Measurements from ENCODE around the gene LGSN.
"Not testable (repeated sequence)": the region's sequence is repeated elsewhere in the genome, so short reads cannot be mapped to it uniquely, and the experiment has no call there.

The LGSN gene

DNA sequence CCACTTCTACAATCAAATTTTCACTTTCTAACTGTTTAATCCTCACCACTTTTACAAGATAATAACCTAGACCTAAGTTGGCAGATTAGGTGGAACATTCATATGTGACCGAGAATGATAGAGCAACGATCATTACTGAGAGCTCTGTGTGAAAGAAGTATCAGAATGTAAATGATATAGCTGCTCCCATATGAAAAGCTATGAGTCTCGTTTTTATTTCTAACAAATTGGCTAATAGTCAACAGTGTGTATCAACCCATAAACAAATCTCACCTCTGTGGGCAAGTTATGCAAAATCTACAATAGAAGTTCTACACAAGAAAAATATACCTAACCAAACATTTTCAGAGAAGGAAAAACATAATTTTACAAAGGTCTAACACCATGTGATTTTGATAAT is 3.7 kb downstream of the LGSN start:
- DNase-seq (ENCODE audit: low read depth, low spot score) = no peak
- no peak overlapping the region for H3K4me3 ChIP-seq (ENCODE audit: low read length)

DNA sequence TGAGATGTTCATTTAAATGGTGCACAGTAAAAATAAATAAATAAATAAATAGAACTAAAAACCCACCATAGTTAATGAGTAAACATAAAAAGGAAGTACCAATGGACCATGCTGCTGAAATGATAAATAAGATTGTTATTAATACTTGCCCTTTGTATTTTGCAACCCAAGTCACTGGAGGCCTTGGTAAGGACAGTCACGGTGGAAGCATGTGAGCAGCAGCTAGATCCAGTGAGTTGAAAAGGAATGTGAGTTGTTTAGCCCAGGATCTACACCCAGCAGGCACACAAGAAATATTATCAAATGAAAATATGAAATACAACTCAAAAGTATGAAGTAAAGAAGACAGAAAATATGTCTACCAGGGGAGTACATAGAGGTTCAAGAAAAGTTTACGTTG is 6.7 kb downstream of the LGSN start:
- no peak overlapping the region for H3K4me3 ChIP-seq (ENCODE audit: low read length)
- DNase-seq (ENCODE audit: low read depth, low spot score) = no peak

GRCh38 chr6:63307581-63308246 is 12.1 kb downstream of the LGSN start:
- H3K4me3 ChIP-seq (ENCODE audit: low read length) = no peak overlapping the region
- DNase-seq (ENCODE audit: low read depth, low spot score) = peak; percentile 38

DNA sequence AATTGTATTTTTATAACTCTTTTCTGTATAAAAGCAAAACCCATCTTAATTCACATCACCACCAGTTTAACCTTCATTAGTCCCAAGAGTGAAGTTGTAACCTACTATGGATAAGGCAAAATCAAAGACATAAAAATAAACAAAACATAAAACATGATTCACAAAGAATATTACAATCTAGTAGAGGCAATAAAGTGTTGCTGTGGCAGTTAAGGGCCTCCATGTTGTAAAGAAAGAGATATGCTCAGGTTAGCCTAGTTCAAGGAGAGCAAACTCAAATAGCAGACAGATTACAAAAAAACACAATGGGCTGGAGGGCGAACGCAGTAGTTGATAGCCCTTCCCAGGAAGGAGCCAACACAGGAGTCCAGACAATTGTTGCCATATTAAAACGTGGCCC is 13.4 kb downstream of the LGSN start:
- H3K4me3 ChIP-seq (ENCODE audit: low read length) = no peak overlapping the region
- no peak for DNase-seq (ENCODE audit: low read depth, low spot score)

DNA sequence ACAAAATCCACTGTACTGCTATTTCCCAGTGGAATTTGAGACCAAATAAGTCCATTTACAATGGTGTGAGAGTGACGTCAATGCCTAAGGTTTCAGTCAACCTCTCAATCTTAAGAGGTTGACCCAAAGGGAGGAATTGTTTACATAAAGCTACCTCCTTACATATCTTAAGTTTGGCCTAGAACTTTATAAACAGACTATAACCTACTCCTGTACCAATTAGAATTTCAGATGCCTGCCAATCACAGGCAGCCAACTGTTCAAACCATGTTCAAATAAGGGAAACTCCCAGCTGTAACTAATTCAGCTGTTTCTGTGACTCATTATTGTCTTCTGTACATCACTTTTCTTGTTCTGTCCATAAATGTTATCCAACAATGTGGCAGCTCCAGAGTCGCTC is 14.5 kb downstream of the LGSN start:
- no peak for DNase-seq (ENCODE audit: low read depth, low spot score)
- H3K4me3 ChIP-seq (ENCODE audit: low read length) = no peak overlapping the region

GRCh38 chr6:63303476-63303875 is 16.3 kb downstream of the LGSN start:
- DNase-seq (ENCODE audit: low read depth, low spot score) = no peak
- no peak overlapping the region for H3K4me3 ChIP-seq (ENCODE audit: low read length)

DNA sequence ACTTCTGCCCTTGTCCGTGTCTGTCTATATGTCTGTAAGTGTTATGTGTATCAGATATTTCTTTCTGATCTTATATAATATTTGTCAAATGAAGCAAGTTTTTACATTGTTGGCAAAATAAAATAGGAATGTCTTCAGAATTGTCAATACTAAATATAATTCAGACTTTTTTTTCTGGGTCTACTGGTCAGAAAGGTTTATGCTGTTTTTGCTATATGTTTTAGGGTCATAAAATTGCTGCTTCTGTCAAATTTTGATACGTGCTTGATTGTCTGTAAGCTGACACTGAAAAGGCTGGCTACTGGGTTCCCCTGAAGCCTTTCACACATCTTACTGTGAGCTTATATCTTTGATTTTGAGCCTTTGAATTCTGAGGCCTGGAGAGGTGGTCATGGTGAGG is 20.1 kb downstream of the LGSN start:
- DNase-seq (ENCODE audit: low read depth, low spot score) = no peak
- H3K4me3 ChIP-seq (ENCODE audit: low read length) = no peak overlapping the region

DNA sequence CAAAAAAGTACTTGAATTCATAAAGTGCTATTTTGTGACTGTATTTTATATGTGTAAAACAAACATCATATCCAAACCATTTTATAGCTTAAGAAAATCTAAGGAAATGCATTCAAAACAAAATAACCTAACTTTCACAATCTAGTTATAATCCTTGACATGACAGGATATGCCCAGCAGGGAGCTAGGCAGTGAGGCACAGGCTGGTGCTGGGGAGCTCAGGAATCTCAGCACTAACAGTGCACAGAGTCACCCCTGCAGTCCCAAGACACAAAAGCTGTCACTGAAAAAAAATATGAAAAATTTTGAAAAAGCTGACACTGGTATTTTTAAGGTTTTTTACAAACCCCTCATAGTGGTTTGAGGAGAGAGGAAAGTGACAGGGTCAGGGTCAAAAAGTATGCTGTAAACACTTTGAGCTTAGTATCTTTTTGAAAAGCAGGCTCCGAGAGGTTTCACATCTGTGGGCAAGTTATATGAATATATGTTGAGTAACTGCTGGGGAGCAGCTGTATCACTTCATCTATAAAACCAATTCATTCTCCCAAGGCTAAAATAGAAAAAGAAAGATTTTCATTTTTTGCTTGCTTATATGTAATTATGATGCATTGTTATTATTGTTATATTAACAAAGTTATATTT is 24.1 kb downstream of the LGSN start:
- no peak overlapping the region for H3K4me3 ChIP-seq (ENCODE audit: low read length)
- no peak for DNase-seq (ENCODE audit: low read depth, low spot score)

DNA sequence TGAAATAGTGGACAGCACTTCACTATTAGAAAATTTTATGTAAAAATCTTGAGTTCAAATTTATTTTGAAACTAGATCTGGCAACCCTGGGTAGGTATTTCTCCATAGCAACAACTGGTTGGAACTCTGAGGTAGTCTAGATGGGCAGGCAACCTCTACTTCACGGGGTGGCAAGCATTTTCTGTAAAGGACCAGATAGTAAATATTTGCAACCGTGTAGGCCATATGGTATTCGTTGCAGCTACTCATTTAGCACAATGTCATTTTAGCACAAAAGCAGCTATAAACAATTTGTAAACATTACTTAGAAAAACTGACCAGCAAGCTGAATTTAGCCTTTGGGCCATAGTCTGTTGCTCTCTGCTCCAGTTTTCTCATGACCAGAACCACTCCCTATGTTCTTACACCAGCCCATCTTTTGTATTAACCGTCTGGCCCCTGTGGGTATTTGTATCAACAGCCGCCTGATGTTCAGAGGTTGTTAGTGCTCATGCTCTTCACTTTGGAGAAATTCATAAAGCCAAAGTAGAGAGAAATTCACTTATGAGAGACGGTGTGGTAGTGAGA is 29.2 kb downstream of the LGSN start:
- H3K4me3 ChIP-seq (ENCODE audit: low read length) = no peak overlapping the region
- DNase-seq (ENCODE audit: low read depth, low spot score) = no peak

DNA sequence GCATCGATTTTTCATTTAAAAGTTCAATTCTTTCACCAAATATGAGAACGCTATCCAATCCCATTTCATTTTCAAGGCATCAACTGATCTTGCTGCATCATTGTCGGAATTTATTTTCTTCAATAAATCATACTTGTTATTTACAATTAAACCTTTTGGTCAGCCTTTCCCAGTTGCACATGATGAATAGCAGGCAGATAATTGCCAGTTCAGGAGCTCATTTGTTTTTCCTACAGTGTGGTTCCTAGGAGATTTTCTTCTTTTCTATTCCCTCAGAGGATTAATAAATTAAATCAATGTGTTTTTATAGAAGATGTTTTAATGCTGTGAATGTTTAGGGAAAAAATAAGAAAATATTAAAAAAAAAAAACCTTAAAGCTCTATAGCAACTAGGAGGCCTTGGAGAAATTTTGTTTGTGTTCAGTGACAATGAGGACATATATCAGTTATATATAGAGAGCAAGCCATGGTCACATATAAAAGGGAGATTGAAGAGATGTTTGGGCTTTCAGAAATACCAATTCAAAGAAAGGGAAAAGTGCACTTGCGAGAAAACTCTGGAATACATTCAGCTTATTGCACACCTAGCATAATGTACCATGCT is 30.4 kb downstream of the LGSN start:
- H3K4me3 ChIP-seq (ENCODE audit: low read length) = no peak overlapping the region
- no peak for DNase-seq (ENCODE audit: low read depth, low spot score)

DNA sequence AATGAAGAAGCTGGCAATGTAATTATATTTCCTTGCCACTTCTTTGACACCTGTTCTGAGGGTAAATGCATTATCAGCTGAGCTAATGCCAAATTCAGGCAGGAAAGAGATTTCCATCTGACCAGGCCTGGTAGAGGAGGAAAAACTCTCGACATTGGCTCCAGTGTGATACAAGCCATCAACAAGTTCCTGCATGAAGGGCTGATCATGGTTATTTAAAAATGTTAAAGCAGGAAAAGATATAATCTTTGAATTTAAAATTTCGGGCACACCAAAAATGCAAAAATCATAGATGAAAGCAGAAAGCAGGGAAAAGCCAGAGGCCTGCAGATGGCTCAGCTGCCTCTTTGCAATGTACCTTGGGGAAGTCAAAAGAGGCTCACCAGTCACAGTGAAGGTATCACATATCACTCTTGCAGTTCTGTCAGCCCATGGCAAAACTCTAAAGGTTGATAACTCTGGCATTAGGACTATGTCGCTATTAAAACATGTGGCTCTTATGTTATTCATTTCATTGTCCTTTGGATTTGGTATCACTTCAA is 39.1 kb downstream of the LGSN start:
- no peak overlapping the region for H3K4me3 ChIP-seq (ENCODE audit: low read length)
- no peak for DNase-seq (ENCODE audit: low read depth, low spot score)

DNA sequence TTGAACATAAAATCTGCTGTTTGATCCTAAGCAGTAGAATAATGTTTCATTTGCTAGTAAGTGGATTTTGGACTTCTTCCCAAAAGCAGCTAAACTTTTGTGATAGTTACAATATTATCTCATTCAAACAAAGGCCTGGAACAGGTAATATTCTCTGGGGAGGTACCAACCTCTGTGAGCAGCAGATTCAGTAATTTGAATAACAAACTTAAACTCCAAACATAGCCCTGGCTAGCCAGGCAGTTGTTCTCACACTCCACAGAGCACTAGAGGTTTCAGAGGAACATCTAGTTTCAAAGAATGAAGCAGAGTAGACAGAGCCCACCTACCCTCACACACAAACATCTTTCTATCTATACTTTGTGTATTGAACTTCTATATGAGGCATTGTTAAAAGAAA is 40.9 kb downstream of the LGSN start:
- DNase-seq (ENCODE audit: low read depth, low spot score) = no peak
- H3K4me3 ChIP-seq (ENCODE audit: low read length) = no peak overlapping the region

- no peak for DNase-seq (ENCODE audit: low read depth, low spot score)
- no peak overlapping the region for H3K4me3 ChIP-seq (ENCODE audit: low read length)
Measured at GRCh38 chr6:63275953-63276352, 43.8 kb downstream of the LGSN start.

DNA sequence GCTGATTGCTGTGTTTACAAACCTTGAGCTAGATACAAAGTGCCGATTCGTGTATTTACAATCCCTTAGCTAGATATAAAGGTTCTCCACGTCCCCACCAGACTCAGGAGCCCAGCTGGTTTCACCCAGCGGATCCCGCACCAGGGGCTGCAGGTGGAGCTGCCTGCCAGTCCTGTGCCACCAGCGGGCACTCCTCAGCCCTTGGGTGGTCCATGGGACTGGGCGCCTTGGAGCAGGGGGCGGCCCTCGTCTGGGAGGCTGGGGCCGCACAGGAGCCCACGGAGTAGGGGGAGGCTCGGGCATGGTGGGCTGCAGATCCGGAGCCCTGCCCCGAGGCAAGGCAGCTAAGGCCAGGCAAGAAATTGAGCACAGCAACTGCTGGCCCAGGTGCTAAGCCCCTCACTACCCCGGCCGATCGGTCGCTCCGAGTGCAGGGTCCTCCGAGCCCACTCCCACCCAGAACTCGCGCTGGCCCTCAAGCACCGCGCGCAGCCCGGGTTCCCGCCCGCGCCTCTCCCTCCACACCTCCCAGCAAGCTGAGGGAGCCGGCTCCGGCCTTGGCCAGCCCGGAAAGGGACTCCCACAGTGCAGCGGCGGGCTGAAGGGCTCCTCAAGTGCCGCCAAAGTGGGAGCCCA is 44.9 kb downstream of the LGSN start:
- H3K4me3 ChIP-seq (ENCODE audit: low read length); DNase-seq (ENCODE audit: low read depth, low spot score): not testable (repeated sequence)

DNA sequence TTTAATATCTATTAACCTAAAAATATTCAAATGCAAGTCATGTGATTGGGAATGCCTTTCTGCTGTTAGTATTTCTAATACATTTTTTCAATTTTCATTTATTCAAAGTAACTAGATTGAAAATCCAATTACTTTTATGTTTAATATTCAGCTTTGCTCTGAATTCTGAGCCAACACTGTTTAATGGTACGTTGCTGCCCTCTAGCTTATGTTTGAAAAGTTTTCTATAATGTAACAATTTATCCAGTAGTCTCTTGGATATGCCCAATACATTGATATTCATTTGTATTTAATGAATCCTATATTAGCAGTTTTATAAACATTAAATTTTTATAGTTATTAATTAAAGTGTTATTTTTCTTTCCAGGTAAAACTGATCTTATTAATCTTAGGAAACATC is 47.4 kb downstream of the LGSN start:
- peak; percentile 29 for DNase-seq (ENCODE audit: low read depth, low spot score)

DNA sequence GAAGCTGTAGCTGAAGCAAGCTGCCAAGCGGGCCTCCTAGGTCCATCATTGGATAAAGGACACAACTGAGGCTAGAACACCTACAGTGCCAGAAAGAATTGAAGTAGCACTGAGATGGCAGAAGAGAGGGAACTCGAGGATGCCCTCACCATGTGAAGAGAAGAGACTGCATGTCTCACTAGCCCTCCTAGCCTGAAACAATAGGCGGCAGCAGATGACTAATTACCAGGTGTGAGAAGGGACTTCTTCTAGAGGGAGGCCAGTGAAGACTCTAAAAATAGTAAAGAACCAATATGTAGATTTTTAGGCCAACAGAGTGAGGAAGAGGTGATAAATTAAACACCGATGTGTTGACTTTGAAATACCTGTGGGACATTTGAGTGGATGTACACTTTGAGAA is 50.3 kb downstream of the LGSN start:
- no peak overlapping the region for H3K4me3 ChIP-seq (ENCODE audit: low read length)
- no peak for DNase-seq (ENCODE audit: low read depth, low spot score)

More for the DNA sequence above, 47.4 kb downstream of the LGSN start:
- no peak overlapping the region for H3K4me3 ChIP-seq (ENCODE audit: low read length)

DNA sequence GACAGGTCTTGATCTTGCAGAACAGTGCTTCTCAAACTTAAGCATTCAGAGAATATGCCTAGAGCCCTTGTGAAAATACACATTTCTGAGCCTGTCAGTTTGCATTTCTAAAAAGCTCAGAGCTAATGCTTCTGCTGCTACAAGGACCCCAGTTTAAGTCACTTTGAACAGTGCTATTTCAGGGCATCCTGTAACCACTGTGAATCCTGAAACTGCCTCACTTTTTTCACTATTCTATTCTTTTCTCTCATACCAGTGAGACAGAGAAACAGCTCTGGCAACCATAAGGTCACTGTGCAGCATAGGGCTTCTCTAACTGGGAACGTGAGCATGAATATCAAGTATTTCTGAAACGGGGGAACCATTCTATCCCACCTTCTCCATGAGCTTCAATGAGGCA is 51.2 kb downstream of the LGSN start:
- no peak for DNase-seq (ENCODE audit: low read depth, low spot score)
- no peak overlapping the region for H3K4me3 ChIP-seq (ENCODE audit: low read length)

- no peak overlapping the region for H3K4me3 ChIP-seq (ENCODE audit: low read length)
- no peak for DNase-seq (ENCODE audit: low read depth, low spot score)
Measured at GRCh38 chr6:63267828-63268227, 52.0 kb downstream of the LGSN start.

- DNase-seq (ENCODE audit: low read depth, low spot score) = no peak
- H3K4me3 ChIP-seq (ENCODE audit: low read length) = no peak overlapping the region
Measured at GRCh38 chr6:63267046-63267445, 52.7 kb downstream of the LGSN start.

DNA sequence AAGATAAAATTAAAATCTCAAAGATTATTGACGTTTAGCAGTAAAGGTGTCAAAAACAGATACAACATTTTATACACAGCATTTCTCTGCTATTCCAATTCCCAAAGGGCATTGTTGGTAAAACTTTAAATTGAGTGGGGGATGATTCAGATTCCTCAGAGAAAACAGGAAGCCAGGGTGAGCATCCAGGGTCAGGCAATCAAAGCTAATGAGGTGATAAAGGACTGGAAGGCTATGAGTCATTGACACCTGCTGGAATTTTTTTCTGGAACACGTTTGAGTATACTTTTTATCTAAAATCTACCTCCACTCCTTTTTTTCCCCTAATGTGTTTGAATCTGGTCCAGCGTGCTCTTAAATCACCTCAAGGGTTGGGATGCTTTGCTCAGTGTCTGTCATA is 56.3 kb downstream of the LGSN start:
- DNase-seq (ENCODE audit: low read depth, low spot score) = no peak
- no peak overlapping the region for H3K4me3 ChIP-seq (ENCODE audit: low read length)
